ENCODE results near the gene LMBRD1.

DNA sequence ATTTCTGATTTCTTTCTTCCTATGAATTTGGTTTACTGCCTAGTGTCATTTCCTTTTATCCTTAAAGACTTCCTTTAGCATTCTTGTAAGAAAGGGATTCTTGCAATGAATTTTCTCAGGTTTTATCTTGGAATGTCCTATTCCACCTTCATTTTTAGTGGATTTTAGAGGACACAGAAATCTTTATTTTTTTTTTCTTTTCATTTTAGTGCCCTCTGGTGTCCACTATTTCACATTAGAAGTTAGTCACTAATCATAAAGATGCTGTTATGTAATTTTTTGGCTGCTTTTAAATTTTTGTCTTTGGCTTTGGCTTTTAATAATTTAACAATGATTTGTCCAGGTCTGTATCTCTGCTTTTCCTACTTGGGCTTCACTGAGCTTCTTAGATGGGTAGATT, 28.1 kb downstream of the LMBRD1 start:
- TF ChIP-seq POLR2AphosphoS5 (IDR thresholded peaks at IDR 0.05), result no peak
- TF ChIP-seq, protein P1, sequence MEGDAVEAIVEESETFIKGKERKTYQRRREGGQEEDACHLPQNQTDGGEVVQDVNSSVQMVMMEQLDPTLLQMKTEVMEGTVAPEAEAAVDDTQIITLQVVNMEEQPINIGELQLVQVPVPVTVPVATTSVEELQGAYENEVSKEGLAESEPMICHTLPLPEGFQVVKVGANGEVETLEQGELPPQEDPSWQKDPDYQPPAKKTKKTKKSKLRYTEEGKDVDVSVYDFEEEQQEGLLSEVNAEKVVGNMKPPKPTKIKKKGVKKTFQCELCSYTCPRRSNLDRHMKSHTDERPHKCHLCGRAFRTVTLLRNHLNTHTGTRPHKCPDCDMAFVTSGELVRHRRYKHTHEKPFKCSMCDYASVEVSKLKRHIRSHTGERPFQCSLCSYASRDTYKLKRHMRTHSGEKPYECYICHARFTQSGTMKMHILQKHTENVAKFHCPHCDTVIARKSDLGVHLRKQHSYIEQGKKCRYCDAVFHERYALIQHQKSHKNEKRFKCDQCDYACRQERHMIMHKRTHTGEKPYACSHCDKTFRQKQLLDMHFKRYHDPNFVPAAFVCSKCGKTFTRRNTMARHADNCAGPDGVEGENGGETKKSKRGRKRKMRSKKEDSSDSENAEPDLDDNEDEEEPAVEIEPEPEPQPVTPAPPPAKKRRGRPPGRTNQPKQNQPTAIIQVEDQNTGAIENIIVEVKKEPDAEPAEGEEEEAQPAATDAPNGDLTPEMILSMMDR (IDR thresholded peaks at IDR 0.05), result no peak
- TF ChIP-seq POLR2A (IDR thresholded peaks at IDR 0.05), result no peak
